ENCODE data around the gene ZNF341.

- no peak for TF ChIP-seq CTCF (IDR thresholded peaks at IDR 0.05; ENCODE audit: low read length)
- no peak for TF ChIP-seq EZH2phosphoT487 (IDR thresholded peaks at IDR 0.05; ENCODE audit: low read length)
Observed at GRCh38 chr20:33836277-33836676, 104.5 kb downstream of the ZNF341 start.

All from MM.1S (cell line).